UCSD-AML1 (cell line): ENCODE measurements around the gene ZBTB12.
"Not testable (repeated sequence)": the region's sequence is repeated elsewhere in the genome, so short reads cannot be mapped to it uniquely, and the experiment has no call there.

Experiments
- DNase-seq: peaks from one replicate; lab custom pipeline; 2025; ENCODE audit not compliant: unreplicated experiment; lab: John Stamatoyannopoulos, UW

ZBTB12 gene

GRCh38 chr6:31851980-31852718, 49.7 kb downstream of the ZBTB12 start:
- DNase-seq, result not testable (repeated sequence)

DNA sequence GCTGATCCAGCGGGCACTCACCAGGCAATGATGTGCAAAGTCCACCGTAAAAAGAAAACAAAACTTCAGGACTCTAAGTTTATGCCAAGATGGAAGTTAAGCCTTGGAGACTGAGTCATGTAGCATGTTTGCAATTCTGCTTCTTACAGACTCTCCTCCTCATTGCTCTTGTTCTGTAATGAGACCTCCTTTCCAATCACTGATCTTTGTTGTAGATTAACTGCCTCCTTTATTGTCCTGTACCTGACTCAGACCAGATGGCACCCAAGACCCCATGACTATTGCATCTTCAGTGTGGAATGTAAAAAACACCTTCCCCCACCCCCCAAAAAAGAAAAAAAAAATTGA, 50.4 kb downstream of the ZBTB12 start:
- no peak for DNase-seq

DNA sequence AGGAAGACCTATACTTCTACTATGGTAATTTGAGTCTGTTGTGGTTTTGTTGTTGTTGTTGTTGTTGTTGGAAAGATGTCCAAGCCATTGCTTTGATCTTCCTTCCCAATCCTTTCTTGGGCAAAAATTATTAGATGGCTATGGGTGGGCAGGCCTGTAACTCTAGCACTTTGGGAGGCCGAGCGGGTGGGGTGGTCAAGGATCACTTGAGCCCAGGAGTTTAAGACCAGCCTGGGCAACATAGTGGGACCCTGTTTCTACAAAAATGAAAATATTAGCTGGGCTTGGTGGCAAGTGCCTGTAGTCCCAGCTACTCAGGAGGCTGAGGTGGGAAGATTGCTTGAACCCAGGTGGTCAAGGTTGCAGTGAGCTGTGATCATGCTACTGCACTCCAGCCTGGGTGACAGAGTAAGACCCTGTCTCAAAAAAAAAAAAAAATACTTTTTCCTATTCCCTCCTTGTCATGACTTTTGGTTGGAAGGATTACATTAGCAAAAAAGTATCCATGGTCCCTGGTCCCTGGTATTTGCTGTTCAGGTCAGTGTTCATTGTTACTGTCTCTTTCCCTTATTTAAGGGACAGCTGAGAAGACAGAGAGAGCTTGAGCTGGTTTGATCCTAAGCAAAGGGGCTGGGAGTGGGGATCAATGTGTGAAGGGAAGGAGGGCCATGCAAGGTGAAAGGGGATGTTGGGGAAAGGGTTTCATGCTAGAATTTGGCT, 51.0 kb downstream of the ZBTB12 start:
- DNase-seq, result no peak
